H1 (cell line): Measurements from ENCODE around the gene SCARF1. TPM values are rescaled to one million over a fixed set of nuclear protein-coding genes. Genes with fewer than 3 reads are reported as not detected.

Experiments
- CTCF ChIA-PET: fragments of 300-600 bp; sonication (Branson Sonifier 250); formaldehyde crosslinking; loops from one replicate; lab custom pipeline; 2021; ENCODE audit not compliant: partially characterized antibody; lab: Charles Lee
- POLR2A ChIA-PET: fragments of 300-600 bp; sonication (Branson Sonifier 250); formaldehyde crosslinking; loops from one replicate; lab custom pipeline; 2021; ENCODE audit warnings: inconsistent platforms; ENCODE audit not compliant: partially characterized antibody; lab: Charles Lee
- DNase-seq, 2 experiments: peaks; one replicate each; pipeline versions ENCODE4 v3.0.0 to v3.0.0-alpha.2; 2010 to 2022; ENCODE audit warnings: low spot score in 2 of 2, low read depth in 1 of 2, mixed read lengths in 1 of 2
- FAIRE-seq: peaks from 2 replicates; lab custom pipeline; 2011; peaks lifted over from hg19 to GRCh38; lab: Jason Lieb, UNC
- H2AFZ ChIP-seq: 2 replicates; pipeline ENCODE4 v1.8.1; 2012; ENCODE audit warnings: low read length, inconsistent platforms
- H2AK5ac ChIP-seq: 2 replicates; pipeline ENCODE4 v1.6.1; 2013; ENCODE audit warnings: low read depth, low read length
- H2BK120ac ChIP-seq: replicated peaks from 2 replicates; pipeline ENCODE3; 2013; ENCODE audit warnings: low read depth, low read length, inconsistent platforms
- H2BK12ac ChIP-seq: 2 replicates; pipeline ENCODE4 v1.6.1; 2013; ENCODE audit warnings: low read depth, low read length
- H2BK15ac ChIP-seq: 2 replicates; pipeline ENCODE4 v1.6.1; 2013; ENCODE audit warnings: low read length
- H2BK20ac ChIP-seq: 2 replicates; pipeline ENCODE4 v1.6.1; 2013; ENCODE audit warnings: low read length
- H2BK5ac ChIP-seq: 2 replicates; pipeline ENCODE4 v1.6.1; 2013; ENCODE audit warnings: low read depth, low read length
- H3K14ac ChIP-seq: 2 replicates; pipeline ENCODE4 v1.6.1; 2013; ENCODE audit warnings: inconsistent platforms; ENCODE audit not compliant: insufficient read length
- H3K18ac ChIP-seq: 2 replicates; pipeline ENCODE4 v1.6.1; 2013; ENCODE audit warnings: low read length; ENCODE audit errors: extremely low read depth
- H3K23ac ChIP-seq: 2 replicates; pipeline ENCODE4 v1.6.1; 2013; ENCODE audit warnings: inconsistent platforms; ENCODE audit not compliant: insufficient read length
- H3K23me2 ChIP-seq: 2 replicates; pipeline ENCODE4 v1.6.1; 2013; ENCODE audit warnings: low read depth, low read length
- H3K27ac ChIP-seq: 2 replicates; pipeline ENCODE4 v1.6.1; 2011; ENCODE audit warnings: low read depth, low read length, inconsistent platforms
- H3K27me3 ChIP-seq, 4 experiments: replicated peaks in 1 of 4; 1 replicate in 1 of 4; 2 replicates in 3 of 4; pipeline versions ENCODE4 v1.6.1 to v1.8.1; 2011 to 2013; ENCODE audit warnings: low read length in 3 of 4, mild to moderate bottlenecking in 3 of 4, inconsistent platforms in 2 of 4, mixed read lengths in 2 of 4, moderate library complexity in 1 of 4; ENCODE audit not compliant: control insufficient read depth in 3 of 4, insufficient read depth in 3 of 4; ENCODE audit errors: extremely low read depth in 1 of 4
- H3K36me3 ChIP-seq, 4 experiments: 2 replicates each; pipeline versions ENCODE4 v1.6.1 to v1.8.1; 2011 to 2013; ENCODE audit warnings: mild to moderate bottlenecking in 4 of 4, low read length in 3 of 4, moderate library complexity in 2 of 4, control low read depth in 1 of 4, inconsistent platforms in 1 of 4; ENCODE audit not compliant: insufficient read depth in 4 of 4, control insufficient read depth in 2 of 4
- H3K4ac ChIP-seq: replicated peaks from 2 replicates; pipeline ENCODE3; 2013; ENCODE audit warnings: low read length, low read depth, mixed read lengths, inconsistent platforms; ENCODE audit not compliant: insufficient read length
- H3K4me1 ChIP-seq, 4 experiments: replicated peaks in 1 of 4; 1 replicate in 1 of 4; 2 replicates in 3 of 4; pipeline versions ENCODE4 v1.6.1 to v1.8.1; 2011 to 2013; ENCODE audit warnings: low read length in 3 of 4, inconsistent platforms in 2 of 4, mixed read lengths in 1 of 4; ENCODE audit not compliant: insufficient read depth in 4 of 4, control insufficient read depth in 3 of 4
- H3K4me2 ChIP-seq, 2 experiments: 2 replicates each; pipeline versions ENCODE4 v1.6.1 to v1.8.1; 2011 to 2013; ENCODE audit warnings: low read depth in 2 of 2, low read length in 2 of 2, control low read depth in 1 of 2, inconsistent platforms in 1 of 2, mild to moderate bottlenecking in 1 of 2; ENCODE audit not compliant: insufficient read depth in 1 of 2
- H3K4me3 ChIP-seq, 4 experiments: fragments of 200-600, 300-600 bp in 1 of 4; sonication (generic), shearing (Covaris generic), sonication (Bioruptor Twin) in 1 of 4; 2 replicates each; pipeline versions ENCODE4 v1.5.1 to v1.8.1; 2011 to 2016; ENCODE audit warnings: low read length in 4 of 4, low read depth in 3 of 4, control low read depth in 2 of 4, inconsistent platforms in 2 of 4, mild to moderate bottlenecking in 2 of 4, mixed read lengths in 1 of 4, moderate library complexity in 1 of 4; ENCODE audit not compliant: insufficient read depth in 2 of 4; ENCODE audit errors: extremely low read depth in 1 of 4
- H3K56ac ChIP-seq: replicated peaks from 2 replicates; pipeline ENCODE3; 2013; ENCODE audit warnings: low read depth, mild to moderate bottlenecking, mixed read lengths, low read length, inconsistent platforms; ENCODE audit not compliant: insufficient read length
- H3K79me1 ChIP-seq: 2 replicates; pipeline ENCODE4 v1.6.1; 2013; ENCODE audit warnings: low read depth, low read length, control low read depth
- H3K79me2 ChIP-seq, 2 experiments: 2 replicates each; pipeline versions ENCODE4 v1.6.1 to v1.8.1; 2012 to 2013; ENCODE audit warnings: low read length in 2 of 2, mild to moderate bottlenecking in 2 of 2, inconsistent platforms in 1 of 2; ENCODE audit not compliant: insufficient read depth in 2 of 2, control insufficient read depth in 1 of 2
- H3K9ac ChIP-seq, 4 experiments: replicated peaks in 1 of 4; 1 replicate in 1 of 4; 2 replicates in 3 of 4; pipeline versions ENCODE4 v1.6.1 to v1.8.1; 2011 to 2013; ENCODE audit warnings: low read depth in 3 of 4, low read length in 3 of 4, control low read depth in 2 of 4, mild to moderate bottlenecking in 2 of 4, moderate library complexity in 2 of 4, inconsistent platforms in 1 of 4; ENCODE audit errors: extremely low read depth in 1 of 4
- H3K9me3 ChIP-seq, 2 experiments: 2 replicates each; pipeline versions ENCODE4 v1.6.1 to v1.8.1; 2012 to 2013; ENCODE audit warnings: mild to moderate bottlenecking in 2 of 2, moderate library complexity in 2 of 2, control low read depth in 1 of 2, inconsistent platforms in 1 of 2, low read depth in 1 of 2, low read length in 1 of 2, mixed read lengths in 1 of 2; ENCODE audit not compliant: insufficient read depth in 2 of 2
- H4K20me1 ChIP-seq, 2 experiments: replicated peaks in 1 of 2; 2 replicates each; pipeline versions ENCODE3 to v1.8.1; 2011 to 2013; ENCODE audit warnings: inconsistent platforms in 2 of 2, low read length in 2 of 2, mild to moderate bottlenecking in 1 of 2; ENCODE audit not compliant: insufficient read depth in 2 of 2, control insufficient read depth in 1 of 2
- H4K5ac ChIP-seq: 2 replicates; pipeline ENCODE4 v1.6.1; 2013; ENCODE audit warnings: low read length, low read depth, mixed read lengths, inconsistent platforms; ENCODE audit not compliant: insufficient read length
- H4K8ac ChIP-seq: 2 replicates; pipeline ENCODE4 v1.8.0; 2013; ENCODE audit warnings: mild to moderate bottlenecking, moderate library complexity, low read length, inconsistent platforms; ENCODE audit not compliant: insufficient read depth; ENCODE audit errors: extremely low read depth
- H4K91ac ChIP-seq: replicated peaks from 2 replicates; pipeline ENCODE3; 2013; ENCODE audit warnings: low read length, mixed read lengths, inconsistent platforms; ENCODE audit not compliant: insufficient read length
- ASH2L ChIP-seq: fragments of 200-600, 300-600 bp; sonication (generic); IDR thresholded peaks from one replicate; pipeline ENCODE4 v1.7.1; 2017; ENCODE audit warnings: low read length
- KDM4A ChIP-seq: IDR thresholded peaks from one replicate; pipeline ENCODE4 v1.7.1; 2012; ENCODE audit warnings: low read depth, mild to moderate bottlenecking, moderate library complexity, low read length, inconsistent platforms; ENCODE audit not compliant: severe bottlenecking
- RAD21 ChIP-seq, 2 experiments: IDR thresholded peaks in 1 of 2; conservative IDR thresholded peaks in 1 of 2; 2 replicates each; pipeline ENCODE4 v1.6.1; 2011; ENCODE audit warnings: low read depth in 2 of 2, low read length in 2 of 2, improper control_type of control experiment in 1 of 2, inconsistent platforms in 1 of 2, mild to moderate bottlenecking in 1 of 2, moderate library complexity in 1 of 2
- SIN3A ChIP-seq, 2 experiments: IDR thresholded peaks in 1 of 2; conservative IDR thresholded peaks in 1 of 2; 2 replicates each; pipeline ENCODE4 v1.6.1; 2011 to 2012; ENCODE audit warnings: low read length in 2 of 2, improper control_type of control experiment in 1 of 2, low read depth in 1 of 2, mild to moderate bottlenecking in 1 of 2
- TEAD4 ChIP-seq: IDR thresholded peaks from 2 replicates; pipeline ENCODE4 v1.6.1; 2012; ENCODE audit warnings: low read depth, low read length, inconsistent platforms, mixed read lengths
- YY1 ChIP-seq: IDR thresholded peaks from 2 replicates; pipeline ENCODE4 v1.6.1; 2011; ENCODE audit warnings: low read depth, mild to moderate bottlenecking, low read length
- WGBS, 2 experiments: shearing (Covaris generic) in 1 of 2; methylation state at CpG; one replicate each; pipeline versions ENCODE4 v1.1.6 to v1.1.7; 2013 to 2015; ENCODE audit warnings: low lambda C conversion rate in 2 of 2, mixed read lengths in 2 of 2, inconsistent platforms in 1 of 2, low coverage in 1 of 2, missing lambda C conversion rate in 1 of 2; ENCODE audit not compliant: insufficient replicate concordance in 2 of 2, insufficient coverage in 1 of 2, insufficient read length in 1 of 2; ENCODE audit errors: extremely low coverage in 1 of 2, missing lambda C conversion rate in 1 of 2; 5-methylcytosine and 5-hydroxymethylcytosine counted together
- polyA plus RNA-seq, 7 experiments: library from polyadenylated mRNA; depleted of rRNA in 3 of 7; stranded (reverse) in 5 of 7; unstranded in 2 of 7; fragments of >200 nt in 5 of 7; fragments of 200-250 nt in 2 of 7; gene quantifications; 1 replicate in 5 of 7; 2 replicates in 1 of 7; 4 replicates in 1 of 7; pipeline versions ENCODE4 v1.2.1 to v1.2.3, GENCODE V29; 2011 to 2013; ENCODE audit warnings: missing spikeins in 2 of 7, mixed read lengths in 2 of 7
- total RNA-seq: library from RNA; stranded (reverse); fragmentation: NEBNext Ultra II Directional; extraction: Animal tissue kit (Norgen Biotek cat#: 25700); gene quantifications from 2 replicates; pipeline ENCODE4 v1.2.1, GENCODE V29; 2021
- TF ChIP-seq, protein P1 (sequence below): IDR thresholded peaks from 2 replicates; pipeline ENCODE4 v1.6.1; 2011; ENCODE audit warnings: low read depth, mild to moderate bottlenecking, low read length; ENCODE audit not compliant: insufficient read depth
- TF ChIP-seq, protein P2 (sequence below): IDR thresholded peaks from 2 replicates; pipeline ENCODE4 v1.6.1; 2012; ENCODE audit warnings: inconsistent platforms

SCARF1 gene
- total and polyA plus RNA-seq, 2 of the 8 experiments (the other 6 are each of a cell fraction or from before 2014, with no cell fraction given) = 1.1 to 1.6 TPM

DNA sequence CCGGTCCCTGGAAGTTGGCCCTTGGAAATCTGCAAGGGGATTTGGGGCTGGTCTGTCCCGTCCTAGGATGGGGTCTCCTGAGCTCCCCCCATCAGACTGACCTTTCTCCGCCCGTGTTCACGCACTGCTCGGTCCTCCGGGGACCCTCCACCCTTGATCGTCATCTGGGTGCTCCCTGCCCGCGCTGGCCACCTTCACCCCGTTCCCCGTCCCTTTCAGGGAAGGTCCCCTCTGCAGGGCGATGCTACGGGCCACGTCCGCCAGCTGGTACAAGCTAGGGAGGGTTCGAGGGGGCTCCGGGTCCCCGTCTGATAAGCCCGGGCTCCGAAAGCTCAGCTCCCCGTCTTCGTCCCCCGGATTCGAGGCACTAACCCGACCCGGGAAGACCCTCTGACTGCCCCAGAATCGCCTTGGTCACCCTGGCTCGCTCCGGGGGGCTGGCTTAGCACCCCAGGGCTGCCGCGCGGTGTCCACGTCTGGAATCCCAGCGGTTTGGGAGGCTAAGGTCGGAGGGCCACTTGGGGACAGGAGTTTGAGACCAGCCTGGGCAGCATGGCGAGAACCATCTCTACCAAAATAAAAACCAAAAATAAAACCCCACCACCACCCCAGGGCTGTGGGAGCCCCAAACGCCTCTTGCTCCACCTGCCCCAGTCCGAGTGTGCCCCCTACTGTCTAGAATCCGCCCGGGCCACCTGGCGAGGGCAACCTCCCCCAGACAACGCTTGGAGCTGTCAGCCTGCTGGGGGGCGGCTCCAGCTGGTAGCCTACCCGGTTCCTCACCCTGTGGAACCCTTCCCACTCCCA, 15.8 kb downstream of the SCARF1 start:
- FAIRE-seq (no peak), DNase-seq (peak in 1 of 2 experiments; percentile 84)
- peak overlapping the region; percentile 67 to 79 (median 68) for H3K4me3 ChIP-seq
- no peak overlapping the region for H4K5ac ChIP-seq
- H3K27me3 ChIP-seq = peaks cover 0 to 13% (median 5%) of the 10 kb centered on the region in 4 experiments; a peak in 5 of 7 replicates
- no peak overlapping the region for H3K23ac ChIP-seq
- H3K36me3 ChIP-seq = no peaks in the 10 kb centered on the region
- H3K79me2 ChIP-seq = no peaks in the 10 kb centered on the region
- no peak overlapping the region for H2BK20ac ChIP-seq
- WGBS, 2 experiments = 12% methylated on average over 44 of the region's 45 CpGs; no CpG with 5 or more reads in 1 of the 2 experiments
- peaks cover 14% of the 10 kb centered on the region for H3K23me2 ChIP-seq
- CTCF ChIA-PET = interaction anchor here (0.5 to 14.5 kb wide), 33 partner anchors 8 to 397 kb away, joined by 3 to 146 read pairs (median 4); partner anchors contain the start of gene SCARF1
- no peak overlapping the region; the same call in 1 of the 2 replicates for H3K18ac ChIP-seq
- no peak overlapping the region for H3K4ac ChIP-seq
- peaks cover 0 to 4% of the 10 kb centered on the region in 2 experiments for H4K20me1 ChIP-seq
- no peak overlapping the region for H2BK120ac ChIP-seq
- H3K9me3 ChIP-seq = no peaks in the 10 kb centered on the region
- H2AK5ac ChIP-seq = no peak overlapping the region
- peak overlapping the region; percentile 94; the same call in 1 of the 2 replicates for H4K8ac ChIP-seq
- H3K4me2 ChIP-seq = peak overlapping the region; percentile 93 to 99
- POLR2A ChIA-PET = interaction anchor here (1.0 to 6.2 kb wide), 9 partner anchors 10 to 232 kb away, joined by 3 to 29 read pairs (median 4); no protein-coding TSS in a partner anchor
- peak overlapping the region; percentile 37; the same call in 1 of the 2 replicates for H2AFZ ChIP-seq
- H3K9ac ChIP-seq = peak overlapping the region in 3 of 4 experiments; percentile 45 to 73 (median 54); a peak in 5 of 7 replicates
- H4K91ac ChIP-seq = peak overlapping the region; percentile 34
- H3K14ac ChIP-seq = no peak overlapping the region
- H3K56ac ChIP-seq = peak overlapping the region; percentile 46
- no peak overlapping the region for H2BK5ac ChIP-seq
- H3K27ac ChIP-seq = no peak overlapping the region
- H2BK12ac ChIP-seq = no peak overlapping the region
- no peaks in the 10 kb centered on the region for H3K79me1 ChIP-seq
- H3K4me1 ChIP-seq = peaks cover 0 to 7% (median 5%) of the 10 kb centered on the region in 4 experiments; a peak in 6 of 7 replicates
- H2BK15ac ChIP-seq = no peak overlapping the region
- TF ChIP-seq YY1 (0 out of 2 replicates have a peak, but pooled peaks have one; percentile 42), RAD21 (IDR thresholded peaks at IDR 0.05 in 1 of 2, conservative IDR thresholded peaks at IDR 0.05 in 1 of 2; ENCODE audit: low read depth in 2 of 2, low read length in 2 of 2) (peak; percentile 74 to 85), ASH2L (peak; percentile 23), SIN3A (conservative IDR thresholded peaks at IDR 0.05 in 1 of 2, IDR thresholded peaks at IDR 0.05 in 1 of 2; ENCODE audit: low read depth in 1 of 2, low read length in 2 of 2) (peak; percentile 76 to 79; a peak in 3 of 4 replicates), KDM4A (peak; percentile 70), TEAD4 (peak; percentile 73)
- TF ChIP-seq, protein P1, sequence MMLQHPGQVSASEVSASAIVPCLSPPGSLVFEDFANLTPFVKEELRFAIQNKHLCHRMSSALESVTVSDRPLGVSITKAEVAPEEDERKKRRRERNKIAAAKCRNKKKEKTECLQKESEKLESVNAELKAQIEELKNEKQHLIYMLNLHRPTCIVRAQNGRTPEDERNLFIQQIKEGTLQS = no peak
- TF ChIP-seq, protein P2, sequence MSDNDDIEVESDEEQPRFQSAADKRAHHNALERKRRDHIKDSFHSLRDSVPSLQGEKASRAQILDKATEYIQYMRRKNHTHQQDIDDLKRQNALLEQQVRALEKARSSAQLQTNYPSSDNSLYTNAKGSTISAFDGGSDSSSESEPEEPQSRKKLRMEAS = peak; percentile 58; the same call in 1 of the 2 replicates
